Thyroid gland (tissue), 4 donors: ENCODE results near the gene IFITM10.

Source experiments
- POLR2A ChIP-seq, 2 donors: fragments of 450-650 bp; IDR thresholded peaks; one replicate each; pipeline ENCODE4 v1.6.1; 2017; ENCODE audit warnings: antibody characterized with exemption in 2 of 2, mild to moderate bottlenecking in 2 of 2, moderate library complexity in 1 of 2
- TF ChIP-seq, protein P1 (sequence below), 6 experiments: fragments of 200-600 bp in 3 of 6; fragments of 450-650 bp in 3 of 6; sonication (generic) in 3 of 6; IDR thresholded peaks; one replicate each; pipeline ENCODE4 v1.5.1; 2016 to 2019; ENCODE audit warnings: antibody characterized with exemption in 6 of 6, mild to moderate bottlenecking in 2 of 6, inconsistent platforms in 1 of 6, moderate library complexity in 1 of 6

DNA sequence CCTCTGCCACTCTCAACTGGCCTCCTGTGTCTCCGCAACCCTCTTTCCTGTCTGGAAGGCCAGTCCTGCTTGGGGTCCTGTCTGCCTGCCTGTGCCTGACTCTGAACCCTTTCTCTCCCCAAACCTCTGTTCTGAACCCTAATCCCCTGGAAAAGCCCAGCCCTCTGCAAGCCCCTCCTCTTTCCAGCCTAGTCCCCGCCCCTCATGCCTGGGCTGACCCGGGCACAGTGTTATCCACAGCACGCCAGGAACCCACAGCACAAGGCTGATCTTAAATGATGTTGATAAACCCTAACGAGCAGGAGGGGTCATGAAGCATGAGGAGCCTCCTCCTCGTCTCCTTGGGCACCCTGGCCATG is at the start of gene IFITM10:
- TF ChIP-seq, protein P1, sequence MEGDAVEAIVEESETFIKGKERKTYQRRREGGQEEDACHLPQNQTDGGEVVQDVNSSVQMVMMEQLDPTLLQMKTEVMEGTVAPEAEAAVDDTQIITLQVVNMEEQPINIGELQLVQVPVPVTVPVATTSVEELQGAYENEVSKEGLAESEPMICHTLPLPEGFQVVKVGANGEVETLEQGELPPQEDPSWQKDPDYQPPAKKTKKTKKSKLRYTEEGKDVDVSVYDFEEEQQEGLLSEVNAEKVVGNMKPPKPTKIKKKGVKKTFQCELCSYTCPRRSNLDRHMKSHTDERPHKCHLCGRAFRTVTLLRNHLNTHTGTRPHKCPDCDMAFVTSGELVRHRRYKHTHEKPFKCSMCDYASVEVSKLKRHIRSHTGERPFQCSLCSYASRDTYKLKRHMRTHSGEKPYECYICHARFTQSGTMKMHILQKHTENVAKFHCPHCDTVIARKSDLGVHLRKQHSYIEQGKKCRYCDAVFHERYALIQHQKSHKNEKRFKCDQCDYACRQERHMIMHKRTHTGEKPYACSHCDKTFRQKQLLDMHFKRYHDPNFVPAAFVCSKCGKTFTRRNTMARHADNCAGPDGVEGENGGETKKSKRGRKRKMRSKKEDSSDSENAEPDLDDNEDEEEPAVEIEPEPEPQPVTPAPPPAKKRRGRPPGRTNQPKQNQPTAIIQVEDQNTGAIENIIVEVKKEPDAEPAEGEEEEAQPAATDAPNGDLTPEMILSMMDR (IDR thresholded peaks at IDR 0.05): no peak
- no peak for TF ChIP-seq POLR2A (IDR thresholded peaks at IDR 0.05)
